Mesenchymal stem cell (in vitro differentiated cells and primary cell): ENCODE data around the gene STK4.

ENCODE experiments used
- DNase-seq: peaks from one replicate; pipeline ENCODE4 v3.0.0-alpha.2; 2013
- H2AFZ ChIP-seq: one replicate; pipeline ENCODE4 v1.6.1; 2013; ENCODE audit warnings: low read depth, mild to moderate bottlenecking, control low read depth, inconsistent platforms, low read length, moderate library complexity
- H2AK5ac ChIP-seq: 2 replicates; pipeline ENCODE4 v1.6.1; 2013; ENCODE audit warnings: low read length, moderate library complexity, mild to moderate bottlenecking, inconsistent platforms; ENCODE audit not compliant: severe bottlenecking
- H2BK120ac ChIP-seq: one replicate; pipeline ENCODE4 v1.6.1; 2013; ENCODE audit warnings: low read depth, mild to moderate bottlenecking, inconsistent platforms, low read length, moderate library complexity
- H2BK12ac ChIP-seq, 2 experiments: one replicate each; pipeline ENCODE4 v1.6.1; 2013; ENCODE audit warnings: inconsistent platforms in 2 of 2, low read length in 2 of 2, mild to moderate bottlenecking in 2 of 2, moderate library complexity in 2 of 2, control low read depth in 1 of 2
- H2BK15ac ChIP-seq: one replicate; pipeline ENCODE4 v1.6.1; 2013; ENCODE audit warnings: mild to moderate bottlenecking, low read depth, inconsistent platforms; ENCODE audit not compliant: poor library complexity, severe bottlenecking
- H2BK5ac ChIP-seq: 2 replicates; pipeline ENCODE4 v1.6.1; 2013; ENCODE audit warnings: low read depth, mild to moderate bottlenecking, low read length, control low read depth, inconsistent platforms; ENCODE audit not compliant: poor library complexity, severe bottlenecking
- H3K14ac ChIP-seq, 2 experiments: one replicate each; pipeline ENCODE4 v1.6.1; 2013; ENCODE audit warnings: inconsistent platforms in 2 of 2, low read length in 2 of 2, control low read depth in 1 of 2, mild to moderate bottlenecking in 1 of 2, moderate library complexity in 1 of 2
- H3K18ac ChIP-seq, 2 experiments: one replicate each; pipeline ENCODE4 v1.6.1; 2013; ENCODE audit warnings: inconsistent platforms in 2 of 2, low read length in 2 of 2, control low read depth in 1 of 2, low read depth in 1 of 2, mild to moderate bottlenecking in 1 of 2
- H3K23ac ChIP-seq, 2 experiments: one replicate each; pipeline ENCODE4 v1.6.1; 2013; ENCODE audit warnings: inconsistent platforms in 2 of 2, low read length in 2 of 2, mild to moderate bottlenecking in 2 of 2, moderate library complexity in 2 of 2, control low read depth in 1 of 2
- H3K27ac ChIP-seq: 2 replicates; pipeline ENCODE4 v1.5.1; 2013; ENCODE audit warnings: mild to moderate bottlenecking, moderate library complexity, low read length, control low read depth, inconsistent platforms; ENCODE audit not compliant: poor library complexity, severe bottlenecking
- H3K27me3 ChIP-seq, 2 experiments: 2 replicates each; pipeline versions ENCODE4 v1.6.1 to v1.7.0; 2013; ENCODE audit warnings: low read length in 2 of 2, mild to moderate bottlenecking in 2 of 2, moderate library complexity in 2 of 2, control low read depth in 1 of 2, inconsistent platforms in 1 of 2; ENCODE audit not compliant: control insufficient read depth in 1 of 2, insufficient read depth in 1 of 2
- H3K36me3 ChIP-seq, 2 experiments: 2 replicates each; pipeline versions ENCODE4 v1.6.1 to v1.7.0; 2013; ENCODE audit warnings: low read length in 2 of 2, control low read depth in 1 of 2, inconsistent platforms in 1 of 2, low read depth in 1 of 2, mild to moderate bottlenecking in 1 of 2; ENCODE audit not compliant: insufficient read depth in 2 of 2, control insufficient read depth in 1 of 2
- H3K4ac ChIP-seq, 2 experiments: one replicate each; pipeline ENCODE4 v1.6.1; 2013; ENCODE audit warnings: inconsistent platforms in 2 of 2, low read length in 2 of 2, mild to moderate bottlenecking in 2 of 2, moderate library complexity in 2 of 2, control low read depth in 1 of 2, low read depth in 1 of 2
- H3K4me1 ChIP-seq: 2 replicates; pipeline ENCODE4 v1.6.1; 2013; ENCODE audit warnings: low read depth, low read length, control low read depth; ENCODE audit not compliant: control insufficient read depth, insufficient read depth
- H3K4me2 ChIP-seq: 2 replicates; pipeline ENCODE4 v1.6.1; 2013; ENCODE audit warnings: low read length, mild to moderate bottlenecking, inconsistent platforms; ENCODE audit not compliant: poor library complexity, severe bottlenecking
- H3K4me3 ChIP-seq, 2 experiments: 2 replicates each; pipeline versions ENCODE4 v1.5.1 to v1.7.0; 2013; ENCODE audit warnings: low read length in 2 of 2, mild to moderate bottlenecking in 2 of 2, control low read depth in 1 of 2, low read depth in 1 of 2; ENCODE audit not compliant: insufficient read depth in 1 of 2
- H3K79me1 ChIP-seq: replicated peaks from 2 replicates; pipeline ENCODE4 v1.6.1; 2013; ENCODE audit warnings: mild to moderate bottlenecking, control low read depth, low read length, inconsistent platforms; ENCODE audit not compliant: poor library complexity, severe bottlenecking
- H3K9ac ChIP-seq: 2 replicates; pipeline ENCODE4 v1.7.0; 2013; ENCODE audit warnings: mild to moderate bottlenecking, low read length, moderate library complexity
- H3K9me3 ChIP-seq: 2 replicates; pipeline ENCODE4 v1.7.0; 2013; ENCODE audit warnings: mild to moderate bottlenecking, low read length; ENCODE audit not compliant: control insufficient read depth
- H4K8ac ChIP-seq: one replicate; pipeline ENCODE4 v1.6.1; 2013; ENCODE audit warnings: inconsistent platforms, mild to moderate bottlenecking, low read length, moderate library complexity
- H4K91ac ChIP-seq: one replicate; pipeline ENCODE4 v1.6.1; 2013; ENCODE audit warnings: mild to moderate bottlenecking, low read length, inconsistent platforms
- WGBS: methylation state at CpG from one replicate; pipeline ENCODE4 v1.1.7; 2013; ENCODE audit warnings: mixed read lengths; 5-methylcytosine and 5-hydroxymethylcytosine counted together

STK4 gene

GRCh38 chr20:45083127-45083526 is 116.8 kb downstream of the STK4 start:
- H2BK12ac ChIP-seq = no peak overlapping the region
- H3K18ac ChIP-seq = no peak overlapping the region
- no peak overlapping the region for H3K23ac ChIP-seq
- no peak overlapping the region for H3K4me2 ChIP-seq
- no peak for DNase-seq
- H2AFZ ChIP-seq = no peak overlapping the region
- H3K4ac ChIP-seq = no peak overlapping the region
- no peaks in the 10 kb centered on the region for H3K9me3 ChIP-seq
- no peaks in the 10 kb centered on the region for H3K4me1 ChIP-seq
- no peak overlapping the region for H2AK5ac ChIP-seq
- no peak overlapping the region for H3K27ac ChIP-seq
- no peak overlapping the region for H2BK120ac ChIP-seq
- H3K4me3 ChIP-seq = no peak overlapping the region
- no peaks in the 10 kb centered on the region for H3K27me3 ChIP-seq
- WGBS = 100% methylated on average over 1 of the region's 1 CpG
- no peak overlapping the region for H4K91ac ChIP-seq
- H2BK15ac ChIP-seq = no peak overlapping the region
- no peak overlapping the region for H3K9ac ChIP-seq
- peaks cover 2% of the 10 kb centered on the region for H3K79me1 ChIP-seq
- H2BK5ac ChIP-seq = no peak overlapping the region
- H3K14ac ChIP-seq = no peak overlapping the region
- no peak overlapping the region for H4K8ac ChIP-seq
- peaks cover 0 to 15% of the 10 kb centered on the region in 2 experiments for H3K36me3 ChIP-seq

GRCh38 chr20:45085289-45085688 is 119.0 kb downstream of the STK4 start:
- no peak for DNase-seq
- H3K14ac ChIP-seq = no peak overlapping the region
- no peaks in the 10 kb centered on the region for H3K4me1 ChIP-seq

GRCh38 chr20:45085867-45086266 is 119.6 kb downstream of the STK4 start:
- H4K8ac ChIP-seq = no peak overlapping the region
- no peak for DNase-seq
- no peak overlapping the region for H3K14ac ChIP-seq
- H2BK15ac ChIP-seq = no peak overlapping the region
- no peak overlapping the region for H4K91ac ChIP-seq
- H3K18ac ChIP-seq = no peak overlapping the region
- no peak overlapping the region for H3K23ac ChIP-seq
- peaks cover 2% of the 10 kb centered on the region for H3K79me1 ChIP-seq
- H2AK5ac ChIP-seq = no peak overlapping the region
- no peaks in the 10 kb centered on the region for H3K27me3 ChIP-seq
- no peak overlapping the region for H2AFZ ChIP-seq
- no peaks in the 10 kb centered on the region for H3K4me1 ChIP-seq
- no peak overlapping the region for H2BK12ac ChIP-seq
- WGBS = 90% methylated on average over 1 of the region's 1 CpG
- H2BK120ac ChIP-seq = no peak overlapping the region
- peaks cover 0 to 10% of the 10 kb centered on the region in 2 experiments for H3K36me3 ChIP-seq
- H3K4me2 ChIP-seq = no peak overlapping the region
- no peak overlapping the region for H3K9ac ChIP-seq
- H3K9me3 ChIP-seq = no peaks in the 10 kb centered on the region
- no peak overlapping the region for H2BK5ac ChIP-seq
- no peak overlapping the region for H3K4ac ChIP-seq
- no peak overlapping the region for H3K27ac ChIP-seq
- no peak overlapping the region for H3K4me3 ChIP-seq

More at GRCh38 chr20:45085289-45085688, 119.0 kb downstream of the STK4 start:
- Histone ChIP-seq H3K4ac (no peak overlapping the region), H2BK5ac (no peak overlapping the region), H4K91ac (no peak overlapping the region), H2BK120ac (no peak overlapping the region), H3K27ac (no peak overlapping the region), H2BK15ac (no peak overlapping the region), H2AK5ac (no peak overlapping the region), H3K4me3 (no peak overlapping the region), H3K9me3 (no peaks in the 10 kb centered on the region), H3K4me2 (no peak overlapping the region), H3K79me1 (peaks cover 2% of the 10 kb centered on the region), H2AFZ (no peak overlapping the region), H3K23ac (no peak overlapping the region), H3K18ac (no peak overlapping the region), H3K9ac (no peak overlapping the region), H4K8ac (no peak overlapping the region), H3K36me3 (peaks cover 0 to 14% of the 10 kb centered on the region in 2 experiments), H2BK12ac (no peak overlapping the region), H3K27me3 (no peaks in the 10 kb centered on the region)
- WGBS = 27% methylated on average over 2 of the region's 2 CpGs

- Histone ChIP-seq H3K27ac (no peak overlapping the region), H2AK5ac (no peak overlapping the region), H2BK15ac (no peak overlapping the region), H3K9ac (no peak overlapping the region), H2AFZ (no peak overlapping the region), H3K4me1 (no peaks in the 10 kb centered on the region), H3K9me3 (no peaks in the 10 kb centered on the region), H3K4ac (no peak overlapping the region), H3K27me3 (no peaks in the 10 kb centered on the region), H4K8ac (no peak overlapping the region), H2BK120ac (no peak overlapping the region), H3K4me2 (no peak overlapping the region), H2BK12ac (no peak overlapping the region), H3K14ac (no peak overlapping the region), H4K91ac (no peak overlapping the region), H3K18ac (no peak overlapping the region), H3K23ac (no peak overlapping the region), H3K36me3 (peaks cover 0 to 3% of the 10 kb centered on the region in 2 experiments), H2BK5ac (no peak overlapping the region), H3K4me3 (no peak overlapping the region), H3K79me1 (peaks cover 2% of the 10 kb centered on the region)
- 100% methylated on average over 2 of the region's 3 CpGs for WGBS
- no peak for DNase-seq
Measured at GRCh38 chr20:45087097-45087790, 120.9 kb downstream of the STK4 start.
